Prostate gland (tissue), 2 donors: Measurements from ENCODE around the gene ABCG1.

Experiments
- CTCF ChIP-seq, 4 experiments: fragments of 200-600 bp in 2 of 4; fragments of 450-650 bp in 2 of 4; sonication (generic) in 2 of 4; IDR thresholded peaks; 1 replicate in 3 of 4; 2 replicates in 1 of 4; pipeline ENCODE4 v1.5.1; 2016 to 2019; ENCODE audit warnings: antibody characterized with exemption in 4 of 4, mild to moderate bottlenecking in 2 of 4, moderate library complexity in 2 of 4
- POLR2A ChIP-seq: fragments of 450-650 bp; IDR thresholded peaks from one replicate; pipeline ENCODE4 v1.6.1; 2016; ENCODE audit warnings: antibody characterized with exemption, mild to moderate bottlenecking
- POLR2AphosphoS5 ChIP-seq: sonication (generic); formaldehyde crosslinking; IDR thresholded peaks from one replicate; pipeline ENCODE4 v1.6.1; 2017; ENCODE audit warnings: antibody characterized with exemption

- TF ChIP-seq CTCF (IDR thresholded peaks at IDR 0.05) (no peak), POLR2AphosphoS5 (no peak), POLR2A (no peak)
These were observed 17.8 kb downstream of the ABCG1 start for GRCh38 chr21:42236693-42237092.
